Measurements from ENCODE around the gene IPO13.

GRCh38 chr1:43982808-43983207, 36.1 kb downstream of the IPO13 start:
- TF ChIP-seq CTCF (IDR thresholded peaks at IDR 0.05 in 4 of 5, conservative IDR thresholded peaks at IDR 0.05 in 1 of 5) (no peak), POLR2A (IDR thresholded peaks at IDR 0.05) (no peak)

All from gastrocnemius medialis (tissue), 4 donors.